CD14-positive monocyte (primary cell): ENCODE measurements around the gene SLC6A11. TPM values are rescaled to one million over a fixed set of nuclear protein-coding genes. Genes with fewer than 3 reads are reported as not detected.

Experiments used
- DNase-seq, 3 donors: peaks; one replicate each; pipeline ENCODE4 v3.0.0-alpha.2; 2011 to 2022
- H2AFZ ChIP-seq: 2 replicates; pipeline ENCODE4 v1.6.0; 2012; ENCODE audit warnings: mild to moderate bottlenecking, low read depth, low read length, inconsistent platforms; ENCODE audit not compliant: insufficient read depth, poor library complexity, severe bottlenecking
- H3K27ac ChIP-seq, 2 donors: 1 replicate in 1 of 2; 2 replicates in 1 of 2; pipeline ENCODE4 v1.5.1; 2012 to 2013; ENCODE audit warnings: low read length in 2 of 2, control low read depth in 1 of 2, inconsistent platforms in 1 of 2, low read depth in 1 of 2, mild to moderate bottlenecking in 1 of 2
- H3K27me3 ChIP-seq, 2 donors: one replicate each; pipeline versions ENCODE4 v1.6.0 to v1.6.1; 2011 to 2013; ENCODE audit warnings: low read length in 2 of 2; ENCODE audit not compliant: control insufficient read depth in 2 of 2, insufficient read depth in 2 of 2
- H3K36me3 ChIP-seq, 2 donors: replicated peaks in 1 of 2; 1 replicate in 1 of 2; 2 replicates in 1 of 2; pipeline versions ENCODE4 v1.5.1 to v1.6.1; 2012 to 2013; ENCODE audit warnings: low read length in 2 of 2, control low read depth in 1 of 2, inconsistent platforms in 1 of 2, mild to moderate bottlenecking in 1 of 2; ENCODE audit not compliant: insufficient read depth in 2 of 2, control insufficient read depth in 1 of 2
- H3K4me1 ChIP-seq, 2 donors: 1 replicate in 1 of 2; 2 replicates in 1 of 2; pipeline versions ENCODE4 v1.5.1 to v1.6.1; 2012 to 2013; ENCODE audit warnings: low read length in 2 of 2, control low read depth in 1 of 2, inconsistent platforms in 1 of 2, mild to moderate bottlenecking in 1 of 2, moderate library complexity in 1 of 2; ENCODE audit not compliant: insufficient read depth in 2 of 2, control insufficient read depth in 1 of 2
- H3K4me2 ChIP-seq: replicated peaks from 2 replicates; pipeline ENCODE3; 2012; ENCODE audit warnings: low read length, moderate library complexity, mild to moderate bottlenecking; ENCODE audit not compliant: poor library complexity, severe bottlenecking; ENCODE audit errors: extremely low read depth
- H3K4me3 ChIP-seq, 3 experiments: fragments of 200-600 bp in 1 of 3; sonication (generic) in 1 of 3; replicated peaks in 1 of 3; 1 replicate in 2 of 3; 2 replicates in 1 of 3; pipeline ENCODE4 v1.5.1; 2011 to 2013; ENCODE audit warnings: low read length in 3 of 3, mild to moderate bottlenecking in 3 of 3, control low read depth in 2 of 3, low read depth in 2 of 3, inconsistent platforms in 1 of 3, moderate library complexity in 1 of 3
- H3K79me2 ChIP-seq: 2 replicates; pipeline ENCODE4 v1.6.0; 2012; ENCODE audit warnings: mild to moderate bottlenecking, control low read depth, inconsistent platforms, low read length, moderate library complexity; ENCODE audit not compliant: insufficient read depth
- H3K9ac ChIP-seq: 2 replicates; pipeline ENCODE4 v1.6.0; 2017; ENCODE audit warnings: low read length, mild to moderate bottlenecking; ENCODE audit not compliant: insufficient read depth, poor library complexity, severe bottlenecking
- H3K9me3 ChIP-seq, 2 donors: replicated peaks in 1 of 2; 1 replicate in 1 of 2; 2 replicates in 1 of 2; pipeline versions ENCODE4 v1.5.1 to v1.6.1; 2012 to 2013; ENCODE audit warnings: low read length in 2 of 2, control low read depth in 1 of 2; ENCODE audit not compliant: control insufficient read depth in 1 of 2, insufficient read depth in 1 of 2
- H4K20me1 ChIP-seq: 2 replicates; pipeline ENCODE4 v1.6.0; 2012; ENCODE audit warnings: mild to moderate bottlenecking, low read length, control low read depth, moderate library complexity; ENCODE audit not compliant: insufficient read depth
- H3K27ac Mint-ChIP-seq, 7 donors: one replicate each; pipeline ENCODE4 v1.8.0; 2020; ENCODE audit warnings: mild to moderate bottlenecking in 7 of 7, mixed read lengths in 7 of 7, moderate library complexity in 6 of 7, inconsistent platforms in 2 of 7
- H3K27me3 Mint-ChIP-seq, 3 donors: one replicate each; pipeline ENCODE4 v1.8.0; 2021 to 2022; ENCODE audit warnings: low read depth in 3 of 3, mild to moderate bottlenecking in 3 of 3, mixed read lengths in 3 of 3, moderate library complexity in 3 of 3, inconsistent platforms in 1 of 3
- H3K36me3 Mint-ChIP-seq, 2 donors: one replicate each; pipeline ENCODE4 v1.8.0; 2020; ENCODE audit warnings: mixed read lengths in 2 of 2, inconsistent platforms in 1 of 2, mild to moderate bottlenecking in 1 of 2
- H3K4me1 Mint-ChIP-seq: one replicate; pipeline ENCODE4 v1.8.0; 2020; ENCODE audit warnings: mild to moderate bottlenecking, mixed read lengths
- H3K4me3 Mint-ChIP-seq, 2 donors: one replicate each; pipeline ENCODE4 v1.8.0; 2020; ENCODE audit warnings: mild to moderate bottlenecking in 2 of 2, mixed read lengths in 2 of 2, moderate library complexity in 1 of 2
- H3K9me3 Mint-ChIP-seq, 7 donors: one replicate each; pipeline ENCODE4 v1.8.0; 2020 to 2022; ENCODE audit warnings: mixed read lengths in 7 of 7, mild to moderate bottlenecking in 6 of 7, moderate library complexity in 6 of 7, inconsistent platforms in 2 of 7
- WGBS: methylation state at CpG from one replicate; pipeline ENCODE4 v1.1.5; 2013; ENCODE audit warnings: missing lambda C conversion rate; ENCODE audit not compliant: insufficient coverage; 5-methylcytosine and 5-hydroxymethylcytosine counted together
- intact Hi-C, 2 donors: fragments of 100-400 bp; cut with micrococcal nuclease; formaldehyde crosslinking; loops; one replicate each; pipeline versions ENCODE4 v1.15.0 to v1.15.1; 2023
- polyA plus RNA-seq, 3 donors: library from polyadenylated mRNA; depleted of rRNA in 1 of 3; unstranded in 2 of 3; stranded (reverse) in 1 of 3; fragments of 300-500 nt in 2 of 3; fragments of >200 nt in 1 of 3; fragmentation: Illumina TruSeq in 2 of 3; gene quantifications; 1 replicate in 2 of 3; 2 replicates in 1 of 3; pipeline ENCODE4 v1.2.3, GENCODE V29; 2012 to 2021
- TF ChIP-seq, protein P1 (sequence below): fragments of 200-600 bp; IDR thresholded peaks from one replicate; pipeline ENCODE4 v1.8.0; 2022; ENCODE audit warnings: antibody characterized with exemption, mild to moderate bottlenecking

SLC6A11 gene
- polyA plus RNA-seq, 3 donors, result not detected

DNA sequence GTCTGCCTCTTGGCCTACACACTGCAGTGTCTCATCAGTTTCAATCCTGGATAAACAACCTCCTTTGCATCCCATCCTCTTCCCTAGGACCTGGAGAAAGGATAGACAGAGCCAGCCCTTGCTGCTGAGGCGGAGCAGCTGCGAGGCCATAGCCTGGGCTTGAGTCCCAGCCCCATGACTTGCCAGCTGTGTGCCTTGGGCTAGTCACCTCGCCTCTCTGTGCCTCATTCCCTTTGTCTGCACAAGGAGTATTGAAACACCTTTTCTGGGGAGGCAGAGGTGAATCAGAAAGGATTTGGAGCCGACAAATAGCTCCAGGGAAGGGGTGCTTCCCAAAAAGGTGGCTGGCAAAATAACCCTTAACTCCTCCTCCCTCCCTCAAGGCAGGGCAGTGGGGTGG, 111.5 kb downstream of the SLC6A11 start:
- no peak overlapping the region for H3K27ac ChIP-seq
- Mint-ChIP-seq H3K27me3 (peaks cover 0 to 2% (median 1%) of the 10 kb centered on the region in 3 donors), H3K27ac (no peak overlapping the region), H3K36me3 (no peaks in the 10 kb centered on the region), H3K4me3 (no peak overlapping the region), H3K4me1 (no peaks in the 10 kb centered on the region), H3K9me3 (no peaks in the 10 kb centered on the region)
- H3K9ac ChIP-seq, result no peak overlapping the region
- TF ChIP-seq, protein P1, sequence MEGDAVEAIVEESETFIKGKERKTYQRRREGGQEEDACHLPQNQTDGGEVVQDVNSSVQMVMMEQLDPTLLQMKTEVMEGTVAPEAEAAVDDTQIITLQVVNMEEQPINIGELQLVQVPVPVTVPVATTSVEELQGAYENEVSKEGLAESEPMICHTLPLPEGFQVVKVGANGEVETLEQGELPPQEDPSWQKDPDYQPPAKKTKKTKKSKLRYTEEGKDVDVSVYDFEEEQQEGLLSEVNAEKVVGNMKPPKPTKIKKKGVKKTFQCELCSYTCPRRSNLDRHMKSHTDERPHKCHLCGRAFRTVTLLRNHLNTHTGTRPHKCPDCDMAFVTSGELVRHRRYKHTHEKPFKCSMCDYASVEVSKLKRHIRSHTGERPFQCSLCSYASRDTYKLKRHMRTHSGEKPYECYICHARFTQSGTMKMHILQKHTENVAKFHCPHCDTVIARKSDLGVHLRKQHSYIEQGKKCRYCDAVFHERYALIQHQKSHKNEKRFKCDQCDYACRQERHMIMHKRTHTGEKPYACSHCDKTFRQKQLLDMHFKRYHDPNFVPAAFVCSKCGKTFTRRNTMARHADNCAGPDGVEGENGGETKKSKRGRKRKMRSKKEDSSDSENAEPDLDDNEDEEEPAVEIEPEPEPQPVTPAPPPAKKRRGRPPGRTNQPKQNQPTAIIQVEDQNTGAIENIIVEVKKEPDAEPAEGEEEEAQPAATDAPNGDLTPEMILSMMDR, result no peak
- no peak overlapping the region for H3K4me3 ChIP-seq
- intact Hi-C loops, result no loop called here
- no peaks in the 10 kb centered on the region for H3K9me3 ChIP-seq
- no CpG with 5 or more reads among the region's 4 CpGs for WGBS
- no peak for DNase-seq
- no peaks in the 10 kb centered on the region for H3K4me1 ChIP-seq
- peaks cover 0 to 2% of the 10 kb centered on the region in 2 donors for H3K27me3 ChIP-seq
- H2AFZ ChIP-seq, result no peak overlapping the region
- no peaks in the 10 kb centered on the region for H4K20me1 ChIP-seq
- no peaks in the 10 kb centered on the region for H3K79me2 ChIP-seq
- no peaks in the 10 kb centered on the region for H3K36me3 ChIP-seq
- no peak overlapping the region for H3K4me2 ChIP-seq

- no peaks in the 10 kb centered on the region for H3K36me3 Mint-ChIP-seq
- H3K9ac ChIP-seq, result no peak overlapping the region
- no peak overlapping the region for H2AFZ ChIP-seq
- no peaks in the 10 kb centered on the region for H4K20me1 ChIP-seq
- H3K27ac ChIP-seq, result no peak overlapping the region
- no peak overlapping the region for H3K4me2 ChIP-seq
- H3K27me3 Mint-ChIP-seq, result peaks cover 0 to 5% (median 3%) of the 10 kb centered on the region in 3 donors
- TF ChIP-seq, protein P1, result no peak
- H3K27ac Mint-ChIP-seq, result no peak overlapping the region
- WGBS, result 76% methylated on average over 8 of the region's 9 CpGs
- H3K79me2 ChIP-seq, result no peaks in the 10 kb centered on the region
- no peaks in the 10 kb centered on the region for H3K4me1 ChIP-seq
- H3K4me3 Mint-ChIP-seq, result no peak overlapping the region
- H3K27me3 ChIP-seq, result no peaks in the 10 kb centered on the region
- DNase-seq, result no peak
- H3K4me3 ChIP-seq, result no peak overlapping the region
- intact Hi-C loops, result no loop called here
- no peaks in the 10 kb centered on the region for H3K9me3 Mint-ChIP-seq
- H3K9me3 ChIP-seq, result no peaks in the 10 kb centered on the region
- H3K4me1 Mint-ChIP-seq, result no peaks in the 10 kb centered on the region
- no peaks in the 10 kb centered on the region for H3K36me3 ChIP-seq
Observed at GRCh38 chr3:10928407-10928960, 112.5 kb downstream of the SLC6A11 start.
